GM23338 (cell line): ENCODE measurements around the gene PVALB. TPM values are rescaled to one million over a fixed set of nuclear protein-coding genes. Genes with fewer than 3 reads are reported as not detected.

Source experiments
- ATAC-seq: fragments of 200-7000 bp; cut with Tn5 transposase; 3 replicates; pipeline ENCODE4 v1.9.1; 2020
- DNase-seq: peaks from one replicate; pipeline ENCODE4 v3.0.0-alpha.2; 2015; ENCODE audit warnings: low spot score
- H2AFZ ChIP-seq: fragments of 200-600 bp; sonication (generic); 2 replicates; pipeline ENCODE4 v1.8.0; 2016; ENCODE audit warnings: antibody characterized with exemption, mild to moderate bottlenecking, moderate library complexity
- H3F3A ChIP-seq: fragments of 200-600 bp; sonication (generic); replicated peaks from 2 replicates; pipeline ENCODE4 v1.8.0; 2017; ENCODE audit warnings: antibody characterized with exemption, mixed run types, low read depth
- H3K27ac ChIP-seq: fragments of 200-600 bp; sonication (generic); 2 replicates; pipeline ENCODE4 v1.6.1; 2016; ENCODE audit warnings: low read depth
- H3K27me3 ChIP-seq: fragments of 200-600 bp; sonication (generic); 2 replicates; pipeline ENCODE4 v1.8.0; 2016; ENCODE audit warnings: mild to moderate bottlenecking, mixed run types, moderate library complexity; ENCODE audit not compliant: insufficient read depth
- H3K36me3 ChIP-seq: fragments of 200-600 bp; sonication (generic); 2 replicates; pipeline ENCODE4 v1.8.0; 2016; ENCODE audit warnings: mild to moderate bottlenecking; ENCODE audit not compliant: insufficient read depth
- H3K4me1 ChIP-seq: fragments of 200-600 bp; sonication (generic); 2 replicates; pipeline ENCODE4 v1.8.0; 2016; ENCODE audit warnings: mild to moderate bottlenecking, moderate library complexity; ENCODE audit not compliant: insufficient read depth
- H3K4me2 ChIP-seq: fragments of 200-600 bp; sonication (generic); 2 replicates; pipeline ENCODE4 v1.7.1; 2017; ENCODE audit warnings: mixed run types
- H3K4me3 ChIP-seq: fragments of 200-600 bp; sonication (generic); 2 replicates; pipeline ENCODE4 v1.6.1; 2016; ENCODE audit warnings: mixed run types
- H3K79me2 ChIP-seq: fragments of 200-600 bp; sonication (generic); replicated peaks from 2 replicates; pipeline ENCODE4 v1.8.0; 2017; ENCODE audit warnings: mild to moderate bottlenecking; ENCODE audit not compliant: insufficient read depth
- H3K9me2 ChIP-seq: fragments of 200-600 bp; sonication (generic); 2 replicates; pipeline ENCODE4 v1.8.0; 2017; ENCODE audit not compliant: insufficient read depth
- H4K20me1 ChIP-seq: fragments of 200-600 bp; sonication (generic); replicated peaks from 2 replicates; pipeline ENCODE4 v1.8.0; 2017; ENCODE audit warnings: mild to moderate bottlenecking; ENCODE audit not compliant: insufficient read depth
- H3K27ac Mint-ChIP-seq: 2 replicates; pipeline ENCODE4 v1.8.0; 2020; ENCODE audit warnings: inconsistent platforms, mild to moderate bottlenecking, moderate library complexity, mixed read lengths
- H3K27me3 Mint-ChIP-seq: 3 replicates; pipeline ENCODE4 v1.8.0; 2022; ENCODE audit warnings: low read depth, mild to moderate bottlenecking, moderate library complexity, mixed read lengths, inconsistent platforms; ENCODE audit not compliant: insufficient read depth, poor library complexity
- H3K36me3 Mint-ChIP-seq: 3 replicates; pipeline ENCODE4 v1.8.0; 2021; ENCODE audit warnings: low read depth, mild to moderate bottlenecking, inconsistent platforms, moderate library complexity, mixed read lengths
- H3K4me1 Mint-ChIP-seq: 3 replicates; pipeline ENCODE4 v1.8.0; 2020; ENCODE audit warnings: mild to moderate bottlenecking, inconsistent platforms, mixed read lengths
- H3K4me3 Mint-ChIP-seq: 3 replicates; pipeline ENCODE4 v1.8.0; 2021; ENCODE audit warnings: moderate library complexity, mild to moderate bottlenecking, inconsistent platforms, mixed read lengths
- H3K9me3 Mint-ChIP-seq: 3 replicates; pipeline ENCODE4 v1.8.0; 2020; ENCODE audit warnings: moderate library complexity, mild to moderate bottlenecking, inconsistent platforms, mixed read lengths
- CREB1 ChIP-seq: fragments of 250-450 bp; sonication (Bioruptor Pico); IDR thresholded peaks from 2 replicates; pipeline ENCODE4 v1.5.0; 2020; ENCODE audit warnings: low read depth, mild to moderate bottlenecking, moderate library complexity
- CTCF ChIP-seq, 2 experiments: fragments of 200-600 bp in 1 of 2; sonication (generic) in 1 of 2; conservative IDR thresholded peaks; 2 replicates each; pipeline versions ENCODE4 v1.5.1 to v1.6.1; 2016 to 2017; ENCODE audit warnings: antibody characterized with exemption in 2 of 2, low read depth in 2 of 2, mild to moderate bottlenecking in 2 of 2, moderate library complexity in 1 of 2
- EZH2 ChIP-seq: fragments of 200-600 bp; sonication (generic); IDR thresholded peaks from one replicate; pipeline ENCODE4 v1.8.0; 2017; ENCODE audit warnings: antibody characterized with exemption, mild to moderate bottlenecking, low read depth; ENCODE audit not compliant: unreplicated experiment
- JUNB ChIP-seq: IDR thresholded peaks from one replicate; pipeline ENCODE4 v1.6.1; 2016; ENCODE audit warnings: antibody characterized with exemption; ENCODE audit not compliant: unreplicated experiment
- POLR2AphosphoS5 ChIP-seq: IDR thresholded peaks from 2 replicates; pipeline ENCODE4 v1.6.1; 2016; ENCODE audit warnings: antibody characterized with exemption, low read depth
- REST ChIP-seq: IDR thresholded peaks from one replicate; pipeline ENCODE4 v1.6.1; 2018; ENCODE audit warnings: antibody characterized with exemption; ENCODE audit not compliant: unreplicated experiment
- STAT1 ChIP-seq: IDR thresholded peaks from one replicate; pipeline ENCODE4 v1.6.1; 2016; ENCODE audit warnings: antibody characterized with exemption; ENCODE audit not compliant: unreplicated experiment
- ZNF114 ChIP-seq: fragments of 250-450 bp; sonication (Bioruptor Pico); IDR thresholded peaks from 2 replicates; pipeline ENCODE4 v1.5.0; 2020; ENCODE audit warnings: mild to moderate bottlenecking, moderate library complexity
- ZNF462 ChIP-seq: fragments of 250-450 bp; sonication (Bioruptor Pico); IDR thresholded peaks from 2 replicates; pipeline ENCODE4 v1.5.0; 2020; ENCODE audit warnings: mild to moderate bottlenecking, moderate library complexity
- polyA plus RNA-seq: library from polyadenylated mRNA; unstranded; fragments of >200 nt; fragmentation: Nextera tagmentation; extraction: Ambion mirVana; gene quantifications from 2 replicates; pipeline ENCODE4 v1.2.1, GENCODE V29; 2016
- total RNA-seq: library from RNA; depleted of rRNA; stranded (reverse); fragments of >200 nt; shearing (Covaris generic); gene quantifications from 2 replicates; pipeline ENCODE4 v1.2.3, GENCODE V29; 2014
- TF ChIP-seq, protein P1 (sequence below): IDR thresholded peaks from 2 replicates; pipeline ENCODE4 v1.6.1; 2016; ENCODE audit warnings: antibody characterized with exemption

PVALB gene
- total and polyA plus RNA-seq, 2 experiments from 2014 or later: 7.9 TPM; not detected in 1

DNA sequence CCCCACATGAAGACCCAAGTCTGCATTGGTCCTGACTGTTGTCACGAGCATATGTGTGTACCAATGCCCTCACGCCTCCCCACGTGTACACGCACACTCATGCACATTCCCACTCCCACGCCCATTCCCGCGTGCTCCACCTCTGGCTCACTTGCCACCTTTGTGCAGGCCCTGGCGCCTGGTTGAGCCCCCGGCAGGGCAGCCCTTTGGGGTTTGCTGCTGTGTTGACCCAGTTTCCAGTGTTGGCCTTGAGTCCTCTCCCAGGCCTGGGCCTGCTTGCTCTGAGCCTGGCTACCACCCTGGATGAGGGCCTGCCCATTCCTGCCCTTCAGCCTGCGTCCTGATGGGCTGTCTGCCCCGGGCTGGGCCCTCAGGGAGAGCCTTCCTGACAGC lies 18.2 kb downstream of the PVALB start (continued):
- TF ChIP-seq REST: no peak

DNA sequence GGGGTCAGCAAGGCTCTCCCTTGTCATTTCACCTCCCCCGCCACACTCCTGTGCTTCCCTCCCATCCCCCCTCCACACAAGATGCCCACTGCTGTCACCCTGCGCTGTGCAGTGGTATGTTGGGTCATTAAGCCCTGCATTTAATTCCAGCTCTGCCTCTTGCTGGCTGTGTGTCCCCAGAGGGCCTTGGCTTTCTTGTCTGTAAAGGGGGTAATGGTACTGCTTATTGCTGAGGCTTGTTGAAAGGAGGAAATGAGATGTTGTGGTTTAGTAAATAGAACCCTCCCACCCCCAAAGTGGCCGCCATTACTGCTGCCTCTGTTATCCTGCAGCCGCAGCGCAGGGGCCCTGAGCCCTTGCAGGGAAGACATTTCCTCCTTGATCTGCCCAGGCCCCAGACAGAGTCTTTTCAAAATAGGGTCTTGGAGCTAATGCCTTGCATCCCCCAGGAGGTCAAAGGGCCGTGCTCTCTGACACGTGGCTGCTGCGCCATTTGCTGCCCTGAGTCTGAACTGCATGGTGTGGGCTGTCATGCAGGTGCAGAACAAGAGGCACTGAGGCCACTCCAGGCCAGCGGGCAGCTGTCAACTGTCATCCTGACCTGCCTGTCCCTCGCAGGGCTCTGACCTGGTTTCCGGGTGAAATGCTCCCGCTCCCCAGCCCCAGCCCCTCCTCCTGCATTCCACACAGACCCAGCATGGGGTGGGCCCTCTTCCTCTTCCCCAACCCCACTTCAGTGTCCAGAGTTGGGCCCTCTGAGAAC lies 18.7 kb downstream of the PVALB start:
- Histone ChIP-seq H3K4me1 (peaks cover 22% of the 10 kb centered on the region; the same call in 1 of the 2 replicates), H3K27me3 (no peaks in the 10 kb centered on the region), H2AFZ (no peak overlapping the region), H3K36me3 (no peaks in the 10 kb centered on the region), H3K27ac (no peak overlapping the region), H3K79me2 (no peaks in the 10 kb centered on the region), H4K20me1 (no peaks in the 10 kb centered on the region), H3F3A (no peaks in the 10 kb centered on the region), H3K4me3 (no peak overlapping the region), H3K4me2 (peak overlapping the region; percentile 38; the same call in 1 of the 2 replicates), H3K9me2 (no peaks in the 10 kb centered on the region)
- Mint-ChIP-seq H3K4me1 (peaks cover 43% of the 10 kb centered on the region), H3K27ac (no peak overlapping the region), H3K9me3 (no peaks in the 10 kb centered on the region), H3K36me3 (no peaks in the 10 kb centered on the region), H3K27me3 (peaks cover 9% of the 10 kb centered on the region), H3K4me3 (no peak overlapping the region)
- ATAC-seq: no peak; the same call in 1 of the 3 replicates
- peak; percentile 28 for DNase-seq
- TF ChIP-seq ZNF114 (CRISPR knock-in tag) (no peak), CTCF (conservative IDR thresholded peaks at IDR 0.05; ENCODE audit: low read depth in 2 of 2) (no peak), ZNF462 (CRISPR knock-in tag) (no peak), STAT1 (no peak), JUNB (no peak), CREB1 (no peak), EZH2 (no peak), POLR2AphosphoS5 (no peak)
- TF ChIP-seq, protein P1, sequence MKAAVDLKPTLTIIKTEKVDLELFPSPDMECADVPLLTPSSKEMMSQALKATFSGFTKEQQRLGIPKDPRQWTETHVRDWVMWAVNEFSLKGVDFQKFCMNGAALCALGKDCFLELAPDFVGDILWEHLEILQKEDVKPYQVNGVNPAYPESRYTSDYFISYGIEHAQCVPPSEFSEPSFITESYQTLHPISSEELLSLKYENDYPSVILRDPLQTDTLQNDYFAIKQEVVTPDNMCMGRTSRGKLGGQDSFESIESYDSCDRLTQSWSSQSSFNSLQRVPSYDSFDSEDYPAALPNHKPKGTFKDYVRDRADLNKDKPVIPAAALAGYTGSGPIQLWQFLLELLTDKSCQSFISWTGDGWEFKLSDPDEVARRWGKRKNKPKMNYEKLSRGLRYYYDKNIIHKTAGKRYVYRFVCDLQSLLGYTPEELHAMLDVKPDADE: no peak
